ENCODE data around the gene ZRANB1.
"Not testable (repeated sequence)": the region's sequence is repeated elsewhere in the genome, so short reads cannot be mapped to it uniquely, and the experiment has no call there.

GRCh38 chr10:124988753-124989152, 46.8 kb downstream of the ZRANB1 start:
- TF ChIP-seq YY1 (IDR thresholded peaks at IDR 0.05; ENCODE audit: insufficient read depth, insufficient read length); SUZ12 (IDR thresholded peaks at IDR 0.05; ENCODE audit: extremely low read depth, insufficient read depth, insufficient read length); ZNF274 (IDR thresholded peaks at IDR 0.05; ENCODE audit: low read depth, low read length): not testable (repeated sequence)

All from NT2/D1 (cell line).